GM19467 (cell line): ENCODE measurements around the gene NANOS2.
"Not testable (repeated sequence)": the region's sequence is repeated elsewhere in the genome, so short reads cannot be mapped to it uniquely, and the experiment has no call there.

Experiments
- ATAC-seq: cut with Tn5 transposase; IDR thresholded peaks from one replicate; pipeline ENCODE4 v1.9.1; 2021; ENCODE audit warnings: mild to moderate bottlenecking, moderate library complexity; ENCODE audit not compliant: unreplicated experiment

Gene NANOS2

GRCh38 chr19:45876411-45877197, 38.0 kb downstream of the NANOS2 start:
- no peak for ATAC-seq

GRCh38 chr19:45876161-45876410, 38.5 kb downstream of the NANOS2 start:
- ATAC-seq = no peak

- no peak for ATAC-seq
Measured at GRCh38 chr19:45874620-45874966, 40.0 kb downstream of the NANOS2 start.

GRCh38 chr19:45873219-45873772, 41.3 kb downstream of the NANOS2 start:
- ATAC-seq = no peak

GRCh38 chr19:45872095-45872919, 42.3 kb downstream of the NANOS2 start:
- ATAC-seq = no peak

GRCh38 chr19:45870798-45871197, 43.8 kb downstream of the NANOS2 start:
- ATAC-seq = no peak

- ATAC-seq = not testable (repeated sequence)
Measured at GRCh38 chr19:45867241-45867640, 47.3 kb downstream of the NANOS2 start.

- ATAC-seq = no peak
Measured at GRCh38 chr19:45866400-45867176, 48.0 kb downstream of the NANOS2 start.

GRCh38 chr19:45865269-45865948, 49.2 kb downstream of the NANOS2 start:
- no peak for ATAC-seq

- no peak for ATAC-seq
Measured at GRCh38 chr19:45864629-45865082, 49.9 kb downstream of the NANOS2 start.

GRCh38 chr19:45863840-45864628, 50.5 kb downstream of the NANOS2 start, which contains the start of gene FOXA3:
TSS of gene FOXA3 (plus strand) at chr19:45864326. CDS start at chr19:45864457, 131 bp downstream.
- no peak for ATAC-seq

GRCh38 chr19:45863335-45863839, 51.2 kb downstream of the NANOS2 start:
- ATAC-seq = no peak
